Activated T-helper 2 cell treated with anti-CD3 and anti-CD28 coated beads, Interferon-gamma antibody, Interleukin-2, Interleukin-4, amounts not matched to agents 10 μg/mL and 5 μg/mL and 100 μg/mL, durations not matched to agents 14 hours and 24 hours and 36 hours (primary cell): Measurements from ENCODE around the gene NUP98. TPM values are rescaled to one million over a fixed set of nuclear protein-coding genes. Genes with fewer than 3 reads are reported as not detected.
A peak's percentile ranks its signal among the peaks of the same experiment; 100 is the strongest.
"Not testable (repeated sequence)": the region's sequence is repeated elsewhere in the genome, so short reads cannot be mapped to it uniquely, and the experiment has no call there.

Experiments used
- DNase-seq: peaks from one replicate; pipeline ENCODE4 v3.0.0; 2021; ENCODE audit warnings: low spot score
- H3K27ac Mint-ChIP-seq: one replicate; pipeline ENCODE4 v1.8.0; 2021; ENCODE audit warnings: mixed read lengths
- H3K27me3 Mint-ChIP-seq: one replicate; pipeline ENCODE4 v1.8.0; 2021; ENCODE audit warnings: low read depth, mixed read lengths
- H3K36me3 Mint-ChIP-seq: one replicate; pipeline ENCODE4 v1.8.0; 2021; ENCODE audit warnings: low read depth, mixed read lengths
- H3K4me1 Mint-ChIP-seq: one replicate; pipeline ENCODE4 v1.8.0; 2021; ENCODE audit warnings: low read depth, mixed read lengths
- H3K4me3 Mint-ChIP-seq: one replicate; pipeline ENCODE4 v1.8.0; 2021; ENCODE audit warnings: low read depth, mild to moderate bottlenecking, moderate library complexity, mixed read lengths
- H3K9me3 Mint-ChIP-seq: one replicate; pipeline ENCODE4 v1.8.0; 2021; ENCODE audit warnings: mixed read lengths
- intact Hi-C: fragments of 100-400 bp; cut with micrococcal nuclease; formaldehyde crosslinking; loops from one replicate; pipeline ENCODE4 v1.15.1; 2023
- total RNA-seq: library from RNA; stranded (reverse); gene quantifications from 2 replicates; pipeline ENCODE4 v1.2.3, GENCODE V29; 2022

The NUP98 gene
- total RNA-seq, 1 donor from 2014 or later, result 123 TPM

DNA sequence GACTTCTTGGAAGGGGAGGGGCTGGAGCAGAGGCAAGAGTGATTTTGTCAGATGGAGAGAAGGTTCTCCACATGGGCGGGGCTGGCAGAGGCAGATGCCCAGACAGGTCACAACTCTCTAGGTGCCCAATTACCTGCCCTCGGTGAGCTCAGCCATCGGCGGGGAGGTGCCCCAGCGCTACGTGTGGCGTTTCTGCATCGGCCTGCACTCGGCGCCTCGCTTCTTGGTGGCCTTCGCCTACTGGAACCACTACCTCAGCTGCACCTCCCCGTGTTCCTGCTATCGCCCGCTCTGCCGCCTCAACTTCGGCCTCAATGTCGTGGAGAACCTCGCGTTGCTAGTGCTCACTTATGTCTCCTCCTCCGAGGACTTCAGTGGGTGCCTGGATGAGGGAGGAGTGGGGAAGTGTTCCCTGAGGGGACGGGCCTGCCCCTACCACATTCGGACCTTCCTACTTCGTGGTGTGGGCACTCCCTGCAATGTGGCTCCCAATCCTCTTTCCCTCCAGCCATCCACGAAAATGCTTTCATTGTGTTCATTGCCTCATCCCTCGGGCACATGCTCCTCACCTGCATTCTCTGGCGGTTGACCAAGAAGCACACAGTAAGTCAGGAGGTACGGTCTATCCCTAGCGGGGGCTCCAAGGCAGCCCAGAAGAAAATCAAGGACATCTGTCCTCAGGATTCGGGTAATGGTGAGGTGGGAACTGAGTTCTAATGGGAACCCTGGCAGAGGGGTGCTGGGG is 26.6 kb upstream of the NUP98 start:
- no peaks in the 10 kb centered on the region for H3K27me3 Mint-ChIP-seq
- no peaks in the 10 kb centered on the region for H3K9me3 Mint-ChIP-seq
- H3K36me3 Mint-ChIP-seq, result peaks cover 56% of the 10 kb centered on the region
- peaks cover 24% of the 10 kb centered on the region for H3K4me1 Mint-ChIP-seq
- no peak overlapping the region for H3K4me3 Mint-ChIP-seq
- H3K27ac Mint-ChIP-seq, result peak overlapping the region; percentile 48
- intact Hi-C loops, result loop anchor here (1.0 kb wide), 2 partner anchors 17 to 248 kb away; no protein-coding TSS in a partner anchor
- DNase-seq, result no peak

DNA sequence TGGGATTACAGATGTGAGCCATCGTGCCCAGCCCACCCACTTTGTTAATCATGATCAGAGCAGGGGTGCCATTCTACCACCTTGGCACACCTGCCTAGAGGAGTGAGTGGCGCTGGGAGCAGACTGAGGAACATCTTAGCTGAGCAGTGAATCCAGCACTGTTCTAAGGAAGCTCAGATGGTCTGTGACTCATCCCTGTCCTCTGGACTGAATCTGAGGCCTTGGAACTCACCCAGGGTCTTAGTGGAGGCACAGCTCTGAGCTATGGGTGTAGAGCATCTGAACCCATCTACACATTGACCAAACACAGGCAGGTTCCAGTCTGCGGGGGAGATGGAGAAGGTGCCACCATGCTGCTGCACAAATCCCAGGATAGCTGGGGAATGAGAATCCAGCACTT is 25.9 kb upstream of the NUP98 start:
- peaks cover 24% of the 10 kb centered on the region for H3K4me1 Mint-ChIP-seq
- intact Hi-C loops, result no loop called here
- no peak overlapping the region for H3K4me3 Mint-ChIP-seq
- H3K9me3 Mint-ChIP-seq, result no peaks in the 10 kb centered on the region
- H3K36me3 Mint-ChIP-seq, result peaks cover 54% of the 10 kb centered on the region
- H3K27ac Mint-ChIP-seq, result peak overlapping the region; percentile 55
- no peaks in the 10 kb centered on the region for H3K27me3 Mint-ChIP-seq
- no peak for DNase-seq

DNA sequence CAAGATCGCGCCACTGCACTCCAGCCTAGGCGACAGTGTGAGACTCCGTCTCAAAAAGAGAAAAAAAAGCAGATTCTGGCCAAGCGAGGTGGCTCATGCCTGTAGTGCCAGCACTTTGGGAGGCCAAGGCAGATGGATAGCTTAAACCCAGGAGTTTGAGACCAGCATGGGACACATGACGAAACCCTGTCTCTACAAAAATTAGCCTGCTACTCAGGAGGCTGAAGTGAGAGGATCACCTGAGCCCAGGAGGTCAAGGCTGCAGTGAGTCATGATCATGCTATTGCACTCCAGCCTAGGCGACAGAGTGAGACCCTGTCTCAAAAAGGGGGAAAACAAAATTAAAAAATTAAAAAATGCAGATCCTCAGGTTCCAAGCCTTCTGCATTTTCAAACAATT is 25.0 kb upstream of the NUP98 start:
- peaks cover 46% of the 10 kb centered on the region for H3K36me3 Mint-ChIP-seq
- intact Hi-C loops, result no loop called here
- no peak for DNase-seq

DNA sequence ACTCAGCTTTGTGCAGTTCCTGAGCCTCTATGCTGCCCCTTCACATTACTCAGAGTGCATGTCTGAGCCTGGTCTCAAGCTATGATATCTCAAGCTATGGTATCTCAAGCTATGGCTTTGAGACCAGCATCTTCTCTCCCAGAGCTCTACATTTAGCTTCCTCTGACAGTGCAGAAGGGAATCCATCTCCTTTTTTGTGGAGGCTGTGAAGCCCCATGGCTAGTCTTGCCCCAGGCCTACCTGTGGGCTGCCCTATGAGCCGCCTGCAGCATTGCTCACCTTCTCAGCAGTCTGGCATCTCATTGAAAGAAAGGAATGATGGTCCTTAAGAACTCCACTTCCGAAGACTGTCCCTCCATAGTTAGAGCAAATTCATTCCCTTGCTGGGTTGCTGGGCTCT is 23.6 kb upstream of the NUP98 start:
- intact Hi-C loops, result no loop called here
- H3K36me3 Mint-ChIP-seq, result peaks cover 36% of the 10 kb centered on the region
- peaks cover 14% of the 10 kb centered on the region for H3K4me1 Mint-ChIP-seq
- no peaks in the 10 kb centered on the region for H3K27me3 Mint-ChIP-seq
- no peak overlapping the region for H3K4me3 Mint-ChIP-seq
- H3K9me3 Mint-ChIP-seq, result no peaks in the 10 kb centered on the region
- H3K27ac Mint-ChIP-seq, result no peak overlapping the region
- DNase-seq, result no peak

More for the DNA sequence above, 25.0 kb upstream of the NUP98 start:
- Mint-ChIP-seq H3K4me3 (no peak overlapping the region), H3K27me3 (no peaks in the 10 kb centered on the region), H3K27ac (no peak overlapping the region), H3K4me1 (peaks cover 17% of the 10 kb centered on the region), H3K9me3 (no peaks in the 10 kb centered on the region)

DNA sequence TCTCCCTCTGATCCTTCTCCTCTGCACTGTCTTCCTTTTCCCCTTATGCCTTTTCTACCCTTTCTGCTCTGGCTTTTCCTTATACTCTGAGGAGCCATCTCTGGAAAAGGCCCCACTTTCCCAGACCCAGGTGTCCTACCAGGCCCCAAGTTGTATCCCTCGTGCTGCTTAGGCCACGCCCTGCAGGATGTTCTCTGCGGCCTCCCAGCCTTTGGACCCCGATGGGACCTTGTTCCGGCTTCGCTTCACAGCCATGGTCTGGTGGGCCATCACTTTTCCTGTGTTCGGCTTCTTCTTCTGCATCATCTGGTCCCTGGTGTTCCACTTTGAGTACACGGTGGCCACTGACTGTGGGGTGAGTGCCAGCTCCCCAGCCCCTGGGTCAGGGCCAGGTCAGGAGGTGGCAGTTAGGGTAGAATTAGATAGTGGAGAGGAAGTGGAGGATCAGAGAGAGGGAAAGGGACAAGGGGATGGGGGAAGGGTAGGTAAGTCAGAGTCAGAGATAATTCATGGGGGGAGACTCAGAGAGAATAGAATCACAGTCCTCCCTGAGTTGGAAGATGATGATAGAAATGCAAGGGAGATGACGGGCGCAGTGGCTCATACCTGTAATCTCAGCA is 19.9 kb upstream of the NUP98 start:
- no peak for DNase-seq
- no peaks in the 10 kb centered on the region for H3K27me3 Mint-ChIP-seq
- H3K27ac Mint-ChIP-seq, result no peak overlapping the region
- peaks cover 10% of the 10 kb centered on the region for H3K36me3 Mint-ChIP-seq
- intact Hi-C loops, result no loop called here
- H3K4me1 Mint-ChIP-seq, result no peaks in the 10 kb centered on the region
- no peak overlapping the region for H3K4me3 Mint-ChIP-seq
- no peaks in the 10 kb centered on the region for H3K9me3 Mint-ChIP-seq

DNA sequence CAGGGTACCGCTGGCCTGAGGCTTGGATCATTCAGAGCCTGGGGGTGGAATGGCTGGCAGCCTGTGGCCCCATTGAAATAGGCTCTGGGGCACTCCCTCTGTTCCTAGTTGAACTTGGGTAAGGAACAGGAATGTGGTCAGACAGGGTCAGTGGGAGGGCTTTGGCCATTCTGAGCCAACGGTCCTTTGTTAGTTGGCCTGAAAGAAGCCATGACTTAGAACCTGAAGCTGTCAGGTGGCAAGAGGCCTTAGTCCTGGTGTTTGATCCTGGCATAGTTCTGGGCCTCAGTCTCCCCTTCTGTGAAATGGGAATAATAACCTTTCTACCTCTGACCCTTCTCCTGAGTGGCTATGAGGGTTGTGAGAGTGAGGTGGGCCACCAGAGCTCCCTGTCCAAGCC is 19.3 kb upstream of the NUP98 start:
- DNase-seq, result no peak
- Mint-ChIP-seq H3K4me3 (no peak overlapping the region), H3K36me3 (peaks cover 10% of the 10 kb centered on the region), H3K27me3 (no peaks in the 10 kb centered on the region), H3K9me3 (no peaks in the 10 kb centered on the region), H3K27ac (no peak overlapping the region), H3K4me1 (no peaks in the 10 kb centered on the region)
- intact Hi-C loops, result no loop called here

DNA sequence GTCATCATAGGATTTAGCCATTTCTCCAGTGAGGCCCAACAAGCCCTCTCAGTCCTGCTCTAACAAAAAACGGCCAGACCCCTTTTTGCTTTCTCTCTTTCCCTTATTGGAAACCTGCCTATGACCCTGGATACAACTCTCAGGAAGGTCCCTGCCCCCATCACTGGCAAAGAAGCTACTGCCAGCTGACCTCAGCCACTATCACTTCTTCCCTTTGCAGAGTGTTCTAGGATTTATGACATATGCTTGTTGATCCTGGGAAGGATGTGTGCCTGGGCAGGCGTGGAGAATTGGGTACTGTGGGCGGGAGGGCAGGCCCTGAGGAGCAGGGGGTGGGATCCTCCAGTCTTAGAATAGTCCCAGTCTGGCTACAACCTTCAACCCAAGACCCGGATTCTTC is 18.5 kb upstream of the NUP98 start:
- Mint-ChIP-seq H3K4me1 (no peaks in the 10 kb centered on the region), H3K4me3 (no peak overlapping the region), H3K36me3 (peaks cover 10% of the 10 kb centered on the region), H3K9me3 (no peaks in the 10 kb centered on the region), H3K27me3 (no peaks in the 10 kb centered on the region), H3K27ac (no peak overlapping the region)
- intact Hi-C loops, result no loop called here
- no peak for DNase-seq

DNA sequence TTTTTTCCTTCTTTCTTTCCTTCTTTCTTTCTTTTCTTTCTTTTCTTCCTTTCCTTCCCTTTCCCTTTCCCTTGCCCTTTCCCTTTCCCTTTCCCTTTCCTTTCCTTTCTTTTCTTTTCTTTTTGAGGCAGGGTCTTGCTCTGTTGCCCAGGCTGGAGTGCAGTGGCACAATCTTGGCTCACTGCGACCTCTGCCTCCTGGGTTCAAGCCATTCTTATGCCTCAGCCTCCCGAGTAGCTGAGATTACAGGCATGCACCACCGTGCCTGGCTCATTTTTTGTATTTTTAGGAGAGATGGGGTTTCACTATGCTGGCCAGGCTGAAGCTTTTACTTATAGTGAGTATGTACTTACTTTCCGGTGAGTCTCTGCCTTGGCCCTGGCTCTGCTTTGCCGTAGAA is 17.5 kb upstream of the NUP98 start:
- H3K27ac Mint-ChIP-seq, DNase-seq, H3K4me3 Mint-ChIP-seq, H3K4me1 Mint-ChIP-seq, H3K9me3 Mint-ChIP-seq, H3K27me3 Mint-ChIP-seq, intact Hi-C loops: not testable (repeated sequence)
- peaks cover 10% of the 10 kb centered on the region for H3K36me3 Mint-ChIP-seq

DNA sequence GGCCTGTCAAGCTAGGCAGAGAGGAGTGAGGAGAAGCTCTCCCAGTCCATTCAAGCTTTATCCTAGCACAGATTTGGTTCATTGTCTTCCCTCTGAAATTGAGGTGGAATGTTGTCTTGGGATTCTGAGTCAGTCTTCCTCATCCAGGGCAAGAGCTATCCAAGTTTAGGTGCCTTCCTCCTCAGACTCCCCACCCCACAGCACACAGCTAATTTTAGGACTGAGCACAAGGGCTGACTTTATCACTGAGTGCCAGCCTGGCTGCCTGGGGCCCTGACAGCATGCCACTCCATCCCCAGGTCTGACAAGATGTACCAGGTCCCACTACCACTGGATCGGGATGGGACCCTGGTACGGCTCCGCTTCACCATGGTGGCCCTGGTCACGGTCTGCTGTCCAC is 13.6 kb upstream of the NUP98 start:
- intact Hi-C loops, result no loop called here
- no peak for DNase-seq
- H3K27me3 Mint-ChIP-seq, result no peaks in the 10 kb centered on the region
- H3K9me3 Mint-ChIP-seq, result no peaks in the 10 kb centered on the region
- no peak overlapping the region for H3K4me3 Mint-ChIP-seq
- no peak overlapping the region for H3K27ac Mint-ChIP-seq
- no peaks in the 10 kb centered on the region for H3K36me3 Mint-ChIP-seq
- H3K4me1 Mint-ChIP-seq, result peaks cover 18% of the 10 kb centered on the region

DNA sequence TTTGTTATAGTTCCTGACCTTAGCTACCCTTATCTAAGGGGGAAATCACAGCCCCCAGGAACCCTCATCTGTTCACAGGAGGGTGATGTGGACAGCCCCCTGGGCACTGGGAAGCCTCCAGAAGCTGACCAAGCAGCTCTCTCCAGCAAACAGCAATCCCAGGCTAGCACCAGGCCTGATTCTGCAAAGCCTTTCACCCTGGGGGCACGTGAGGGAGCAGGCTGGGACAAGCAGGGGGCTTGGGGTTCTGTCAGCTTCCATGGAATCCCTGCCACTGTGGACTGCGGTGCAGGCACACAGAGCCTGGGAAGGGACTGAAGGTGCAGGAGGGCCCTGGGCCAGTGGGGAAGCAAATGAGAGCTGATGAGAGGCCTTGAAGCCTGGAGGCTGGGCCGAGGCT is 13.1 kb upstream of the NUP98 start:
- no peaks in the 10 kb centered on the region for H3K9me3 Mint-ChIP-seq
- no peak for DNase-seq
- H3K4me1 Mint-ChIP-seq, result peaks cover 18% of the 10 kb centered on the region
- H3K27ac Mint-ChIP-seq, result no peak overlapping the region
- H3K4me3 Mint-ChIP-seq, result no peak overlapping the region
- H3K36me3 Mint-ChIP-seq, result no peaks in the 10 kb centered on the region
- intact Hi-C loops, result no loop called here
- H3K27me3 Mint-ChIP-seq, result no peaks in the 10 kb centered on the region

DNA sequence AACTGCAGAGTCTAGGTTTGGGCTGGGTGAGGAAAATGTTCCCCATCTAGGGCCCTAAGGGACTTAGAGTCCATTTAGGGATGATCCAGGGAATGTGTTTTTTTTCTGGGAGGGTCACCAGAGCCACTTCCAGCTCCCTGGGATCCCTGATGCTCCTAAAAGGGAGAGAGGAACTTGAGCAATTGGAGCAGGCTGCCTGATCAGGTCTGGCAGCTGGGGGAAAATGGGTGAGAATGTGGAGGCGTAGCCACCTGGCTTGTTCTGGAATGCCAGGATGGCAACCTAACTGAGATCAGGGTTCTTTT is 12.2 kb upstream of the NUP98 start:
- Mint-ChIP-seq H3K4me1 (peaks cover 18% of the 10 kb centered on the region), H3K27ac (no peak overlapping the region), H3K27me3 (no peaks in the 10 kb centered on the region), H3K36me3 (no peaks in the 10 kb centered on the region), H3K4me3 (no peak overlapping the region), H3K9me3 (no peaks in the 10 kb centered on the region)
- DNase-seq, result no peak
- intact Hi-C loops, result loop anchor here (1.0 kb wide), 1 partner anchor 24 kb away; no protein-coding TSS in a partner anchor

DNA sequence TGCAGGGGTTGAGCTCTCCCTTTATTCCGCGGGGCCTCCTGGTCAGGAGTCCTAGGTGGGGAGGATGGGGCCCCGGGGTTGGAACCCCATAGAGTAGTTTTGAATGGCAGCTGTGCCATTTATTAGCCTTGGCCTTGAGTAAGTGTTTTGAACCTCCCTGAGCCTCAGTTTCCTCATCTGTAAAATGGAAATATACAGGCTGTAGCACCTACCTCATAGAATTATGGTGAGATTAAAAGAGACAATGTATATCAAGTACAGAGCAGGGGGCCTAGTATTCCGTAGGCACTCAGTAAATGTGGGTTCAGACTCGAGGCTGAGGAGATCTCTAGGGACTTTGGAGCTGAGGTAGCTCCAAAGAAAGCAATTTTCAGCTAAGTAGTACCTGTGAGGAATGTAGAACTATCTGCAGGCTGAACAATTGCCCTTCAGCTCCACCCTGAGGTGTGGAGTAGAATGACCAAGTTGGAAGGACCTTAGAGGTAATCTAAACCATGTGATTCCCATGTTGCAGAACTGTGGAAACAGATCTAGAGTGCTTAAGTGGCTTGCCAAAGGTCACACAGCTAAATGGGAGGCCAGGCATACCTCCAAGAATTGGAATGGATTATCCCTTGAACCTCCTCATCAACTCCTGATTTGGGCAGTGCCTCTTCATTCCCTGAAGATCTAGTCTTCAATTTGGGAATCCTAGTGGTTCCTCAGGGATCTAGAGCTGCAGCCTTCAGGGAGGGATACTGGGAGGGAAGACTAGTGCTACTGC is 11.7 kb upstream of the NUP98 start:
- peaks cover 22% of the 10 kb centered on the region for H3K4me1 Mint-ChIP-seq
- no peaks in the 10 kb centered on the region for H3K9me3 Mint-ChIP-seq

More for the DNA sequence above, 11.7 kb upstream of the NUP98 start:
- Mint-ChIP-seq H3K36me3 (no peaks in the 10 kb centered on the region), H3K4me3 (peak overlapping the region; percentile 96), H3K27ac (peak overlapping the region; percentile 40), H3K27me3 (no peaks in the 10 kb centered on the region)
- peak; percentile 37 for DNase-seq
- intact Hi-C loops, result loop anchor here (1.0 kb wide), 2 partner anchors 12 to 24 kb away; partner anchors contain the start of gene NUP98
